Astrocyte (in vitro differentiated cells and primary cell): Measurements from ENCODE around the gene HOXA1. TPM values are rescaled to one million over a fixed set of nuclear protein-coding genes. Genes with fewer than 3 reads are reported as not detected.

Source experiments
- DNase-seq: peaks from one replicate; pipeline ENCODE4 v3.0.0-alpha.2; 2010; ENCODE audit warnings: low read depth
- FAIRE-seq: peaks from 2 replicates; lab custom pipeline; 2011; peaks lifted over from hg19 to GRCh38; lab: Jason Lieb, UNC
- H2AFZ ChIP-seq: 2 replicates; pipeline ENCODE4 v1.6.0; 2012; ENCODE audit warnings: low read depth, low read length, inconsistent platforms
- H3K27ac ChIP-seq: 2 replicates; pipeline ENCODE4 v1.5.1; 2011; ENCODE audit warnings: low read depth, low read length, inconsistent platforms
- H3K27me3 ChIP-seq: 2 replicates; pipeline ENCODE4 v1.6.0; 2011; ENCODE audit warnings: low read length, inconsistent platforms; ENCODE audit not compliant: insufficient read depth
- H3K36me3 ChIP-seq: 2 replicates; pipeline ENCODE4 v1.5.1; 2011; ENCODE audit warnings: low read length, inconsistent platforms; ENCODE audit not compliant: insufficient read depth
- H3K4me1 ChIP-seq: 2 replicates; pipeline ENCODE4 v1.5.1; 2011; ENCODE audit warnings: low read length, inconsistent platforms; ENCODE audit not compliant: insufficient read depth
- H3K4me2 ChIP-seq: 2 replicates; pipeline ENCODE4 v1.6.0; 2012; ENCODE audit warnings: low read length, inconsistent platforms
- H3K4me3 ChIP-seq: 2 replicates; pipeline ENCODE4 v1.5.1; 2011; ENCODE audit warnings: low read depth, mild to moderate bottlenecking, low read length, inconsistent platforms; ENCODE audit not compliant: insufficient read depth
- H3K79me2 ChIP-seq: 2 replicates; pipeline ENCODE4 v1.6.0; 2012; ENCODE audit warnings: mild to moderate bottlenecking, low read length, inconsistent platforms; ENCODE audit not compliant: insufficient read depth
- H3K9ac ChIP-seq: 2 replicates; pipeline ENCODE4 v1.6.0; 2012; ENCODE audit warnings: mild to moderate bottlenecking, low read length, inconsistent platforms
- H3K9me3 ChIP-seq: 2 replicates; pipeline ENCODE4 v1.5.1; 2012; ENCODE audit warnings: low read depth, mild to moderate bottlenecking, low read length, inconsistent platforms; ENCODE audit not compliant: insufficient read depth
- H4K20me1 ChIP-seq: 2 replicates; pipeline ENCODE4 v1.6.0; 2012; ENCODE audit warnings: low read length, inconsistent platforms; ENCODE audit not compliant: insufficient read depth
- H3K27ac Mint-ChIP-seq: one replicate; pipeline ENCODE4 v1.8.0; 2021; ENCODE audit warnings: mild to moderate bottlenecking, mixed read lengths; ENCODE audit not compliant: unreplicated experiment
- H3K27me3 Mint-ChIP-seq: one replicate; pipeline ENCODE4 v1.8.0; 2021; ENCODE audit warnings: low read depth, mixed read lengths; ENCODE audit not compliant: unreplicated experiment
- H3K36me3 Mint-ChIP-seq: one replicate; pipeline ENCODE4 v1.8.0; 2021; ENCODE audit warnings: low read depth, mixed read lengths; ENCODE audit not compliant: unreplicated experiment
- H3K4me1 Mint-ChIP-seq: one replicate; pipeline ENCODE4 v1.8.0; 2021; ENCODE audit warnings: low read depth, mixed read lengths; ENCODE audit not compliant: unreplicated experiment
- H3K4me3 Mint-ChIP-seq: one replicate; pipeline ENCODE4 v1.8.0; 2021; ENCODE audit warnings: mild to moderate bottlenecking, moderate library complexity, mixed read lengths; ENCODE audit not compliant: unreplicated experiment
- H3K9me3 Mint-ChIP-seq: one replicate; pipeline ENCODE4 v1.8.0; 2021; ENCODE audit warnings: mild to moderate bottlenecking, mixed read lengths; ENCODE audit not compliant: unreplicated experiment
- CTCF ChIP-seq: IDR thresholded peaks from 2 replicates; pipeline ENCODE4 v1.5.1; 2011; ENCODE audit warnings: low read depth, mild to moderate bottlenecking, inconsistent platforms, low read length, moderate library complexity; ENCODE audit not compliant: insufficient read depth
- EZH2 ChIP-seq: IDR thresholded peaks from 2 replicates; pipeline ENCODE4 v1.6.1; 2012; ENCODE audit warnings: mild to moderate bottlenecking, low read length, inconsistent platforms; ENCODE audit not compliant: insufficient read depth
- total RNA-seq: library from RNA; stranded (reverse); gene quantifications from 2 replicates; pipeline ENCODE4 v1.2.1, GENCODE V29; 2021

Gene HOXA1
- total RNA-seq, 1 donor from 2014 or later: 0.23 TPM

- no peak for FAIRE-seq
- H3K27ac ChIP-seq: no peak overlapping the region
These were observed 44.5 kb upstream of the HOXA1 start for GRCh38 chr7:27140126-27140857.

GRCh38 chr7:27139334-27140125 lies 43.7 kb upstream of the HOXA1 start:
- H3K27ac Mint-ChIP-seq: no peak overlapping the region
- no peak for DNase-seq
- TF ChIP-seq EZH2: peak; percentile 72
- TF ChIP-seq CTCF: no peak

More at GRCh38 chr7:27140126-27140857, 44.5 kb upstream of the HOXA1 start:
- peaks cover 88% of the 10 kb centered on the region for H3K27me3 Mint-ChIP-seq
- Histone ChIP-seq H3K9me3 (no peaks in the 10 kb centered on the region), H3K4me2 (no peak overlapping the region), H3K79me2 (no peaks in the 10 kb centered on the region), H4K20me1 (peaks cover 2% of the 10 kb centered on the region), H2AFZ (no peak overlapping the region), H3K4me3 (no peak overlapping the region), H3K27me3 (peaks cover 99% of the 10 kb centered on the region), H3K9ac (no peak overlapping the region), H3K36me3 (no peaks in the 10 kb centered on the region), H3K4me1 (peaks cover 6% of the 10 kb centered on the region)
- no peak for DNase-seq
- no peaks in the 10 kb centered on the region for H3K4me1 Mint-ChIP-seq
- H3K4me3 Mint-ChIP-seq: no peak overlapping the region
- peaks cover 29% of the 10 kb centered on the region for H3K9me3 Mint-ChIP-seq
- no peak for TF ChIP-seq CTCF
- no peak for TF ChIP-seq EZH2
- H3K36me3 Mint-ChIP-seq: peaks cover 3% of the 10 kb centered on the region
- no peak overlapping the region for H3K27ac Mint-ChIP-seq

More at GRCh38 chr7:27139334-27140125, 43.7 kb upstream of the HOXA1 start:
- FAIRE-seq: no peak
- no peaks in the 10 kb centered on the region for H3K4me1 Mint-ChIP-seq
- peaks cover 3% of the 10 kb centered on the region for H3K36me3 Mint-ChIP-seq
- peak overlapping the region; percentile 10 for H3K4me2 ChIP-seq
- H4K20me1 ChIP-seq: peaks cover 2% of the 10 kb centered on the region
- H3K79me2 ChIP-seq: no peaks in the 10 kb centered on the region
- H3K4me3 ChIP-seq: no peak overlapping the region
- H2AFZ ChIP-seq: no peak overlapping the region
- no peak overlapping the region for H3K4me3 Mint-ChIP-seq
- H3K9ac ChIP-seq: no peak overlapping the region
- H3K9me3 Mint-ChIP-seq: peaks cover 30% of the 10 kb centered on the region
- H3K27me3 Mint-ChIP-seq: peaks cover 89% of the 10 kb centered on the region
- peaks cover 6% of the 10 kb centered on the region for H3K4me1 ChIP-seq
- no peaks in the 10 kb centered on the region for H3K9me3 ChIP-seq
- peaks cover 93% of the 10 kb centered on the region for H3K27me3 ChIP-seq
- no peaks in the 10 kb centered on the region for H3K36me3 ChIP-seq
- no peak overlapping the region for H3K27ac ChIP-seq
